GM19452 (cell line): ENCODE results near the gene HTR3D.
"Not testable (repeated sequence)": the region's sequence is repeated elsewhere in the genome, so short reads cannot be mapped to it uniquely, and the experiment has no call there.

Experiments
- ATAC-seq: cut with Tn5 transposase; IDR thresholded peaks from one replicate; pipeline ENCODE4 v1.9.1; 2021; ENCODE audit not compliant: unreplicated experiment

Gene HTR3D, protein sequence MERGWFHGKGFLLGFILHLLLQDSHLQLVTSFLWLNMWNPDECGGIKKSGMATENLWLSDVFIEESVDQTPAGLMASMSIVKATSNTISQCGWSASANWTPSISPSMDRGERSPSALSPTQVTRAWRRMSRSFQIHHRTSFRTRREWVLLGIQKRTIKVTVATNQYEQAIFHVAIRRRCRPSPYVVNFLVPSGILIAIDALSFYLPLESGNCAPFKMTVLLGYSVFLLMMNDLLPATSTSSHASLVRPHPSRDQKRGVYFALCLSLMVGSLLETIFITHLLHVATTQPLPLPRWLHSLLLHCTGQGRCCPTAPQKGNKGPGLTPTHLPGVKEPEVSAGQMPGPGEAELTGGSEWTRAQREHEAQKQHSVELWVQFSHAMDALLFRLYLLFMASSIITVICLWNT

DNA sequence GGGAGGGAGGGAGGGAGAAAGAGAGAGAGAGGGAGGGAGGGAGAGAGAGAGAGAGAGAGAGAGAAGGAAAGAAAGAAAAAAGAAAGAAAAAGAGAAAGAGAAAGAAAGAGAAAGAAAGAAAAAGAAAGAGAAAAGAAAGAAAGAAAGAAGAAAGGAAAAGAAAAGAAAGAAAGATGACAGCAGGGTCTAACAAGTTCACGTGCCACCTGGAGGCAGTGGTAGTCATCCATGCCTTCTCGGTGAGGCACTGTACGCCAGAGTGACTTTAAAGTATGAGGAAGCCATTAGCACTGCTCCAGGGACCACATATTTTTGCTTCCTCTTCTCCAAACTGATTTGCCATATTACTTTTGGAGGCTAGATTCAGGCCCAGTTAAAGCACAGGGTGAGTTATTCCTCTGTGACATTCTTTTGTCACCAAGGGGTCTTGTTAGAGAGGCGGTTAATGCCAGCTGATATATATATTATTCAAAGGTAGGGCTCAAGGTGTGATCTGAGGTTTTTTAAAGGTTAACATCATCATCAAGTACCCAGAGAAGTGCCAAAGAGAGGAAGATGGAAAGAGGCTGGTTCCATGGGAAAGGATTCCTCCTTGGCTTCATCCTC, at the start of gene HTR3D:
TSS of gene HTR3D (plus strand) at position 556 of the 606 bp plus-strand sequence. CDS start at position 556, 0 bp downstream.
- ATAC-seq = no peak

DNA sequence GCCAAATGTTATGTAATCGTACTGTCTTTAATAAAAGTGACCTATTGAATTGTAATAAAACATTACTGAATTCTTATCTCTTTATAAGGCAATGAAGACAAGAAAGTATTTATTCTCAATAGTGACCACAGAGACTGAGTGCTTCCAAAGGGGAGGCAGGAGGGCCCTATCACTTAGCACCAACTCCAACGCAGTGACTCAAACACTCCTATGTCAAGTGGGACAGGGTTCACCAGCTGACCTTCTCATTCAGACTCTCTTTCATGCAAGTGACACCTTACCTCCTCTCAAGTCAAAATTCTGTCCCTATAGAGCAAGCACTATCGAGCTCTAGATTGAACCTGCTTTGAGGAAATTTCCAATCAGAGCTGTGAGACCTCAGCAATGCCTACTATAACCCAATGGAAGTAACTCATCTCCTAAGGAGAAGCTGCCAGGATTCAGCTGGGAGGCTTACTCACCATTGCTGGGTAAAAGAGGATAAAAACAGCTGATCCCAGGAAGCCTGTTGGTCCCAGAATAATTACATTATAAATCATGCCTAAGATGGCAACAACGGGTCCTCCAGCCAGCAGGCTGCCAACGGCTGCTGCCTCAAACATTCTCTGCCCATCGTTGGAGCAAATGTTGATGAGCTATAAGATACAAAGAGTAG, 49.4 kb upstream of the HTR3D start:
- no peak for ATAC-seq

DNA sequence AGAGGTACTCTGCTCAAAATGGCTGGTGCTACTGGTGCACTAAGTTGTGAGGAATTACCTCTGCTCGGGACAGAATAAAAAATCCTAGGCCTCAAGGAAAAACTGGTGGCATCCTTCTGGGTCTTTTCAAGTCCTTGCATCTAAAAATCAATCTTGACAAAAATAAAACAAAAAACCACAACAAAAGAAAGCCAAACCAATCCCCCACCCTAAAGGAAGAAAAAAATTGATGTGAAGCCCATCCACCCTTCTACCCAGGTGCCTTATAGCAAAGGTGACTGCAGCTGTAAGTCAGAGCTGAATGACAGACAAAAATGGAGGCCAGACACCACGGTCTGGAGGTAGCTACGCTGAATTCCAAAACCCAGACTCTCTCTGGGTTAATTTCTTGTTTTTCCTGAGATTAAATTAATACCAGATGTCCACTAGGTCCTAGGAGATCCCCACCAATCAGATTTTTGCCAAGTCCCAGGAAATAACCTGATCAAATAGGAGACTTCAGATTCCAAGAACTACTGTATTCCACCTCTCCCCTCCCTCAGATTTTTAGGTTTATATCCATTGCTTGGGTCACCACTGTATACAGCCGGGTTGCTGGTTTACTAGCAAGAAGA, 47.3 kb upstream of the HTR3D start:
- ATAC-seq = no peak

DNA sequence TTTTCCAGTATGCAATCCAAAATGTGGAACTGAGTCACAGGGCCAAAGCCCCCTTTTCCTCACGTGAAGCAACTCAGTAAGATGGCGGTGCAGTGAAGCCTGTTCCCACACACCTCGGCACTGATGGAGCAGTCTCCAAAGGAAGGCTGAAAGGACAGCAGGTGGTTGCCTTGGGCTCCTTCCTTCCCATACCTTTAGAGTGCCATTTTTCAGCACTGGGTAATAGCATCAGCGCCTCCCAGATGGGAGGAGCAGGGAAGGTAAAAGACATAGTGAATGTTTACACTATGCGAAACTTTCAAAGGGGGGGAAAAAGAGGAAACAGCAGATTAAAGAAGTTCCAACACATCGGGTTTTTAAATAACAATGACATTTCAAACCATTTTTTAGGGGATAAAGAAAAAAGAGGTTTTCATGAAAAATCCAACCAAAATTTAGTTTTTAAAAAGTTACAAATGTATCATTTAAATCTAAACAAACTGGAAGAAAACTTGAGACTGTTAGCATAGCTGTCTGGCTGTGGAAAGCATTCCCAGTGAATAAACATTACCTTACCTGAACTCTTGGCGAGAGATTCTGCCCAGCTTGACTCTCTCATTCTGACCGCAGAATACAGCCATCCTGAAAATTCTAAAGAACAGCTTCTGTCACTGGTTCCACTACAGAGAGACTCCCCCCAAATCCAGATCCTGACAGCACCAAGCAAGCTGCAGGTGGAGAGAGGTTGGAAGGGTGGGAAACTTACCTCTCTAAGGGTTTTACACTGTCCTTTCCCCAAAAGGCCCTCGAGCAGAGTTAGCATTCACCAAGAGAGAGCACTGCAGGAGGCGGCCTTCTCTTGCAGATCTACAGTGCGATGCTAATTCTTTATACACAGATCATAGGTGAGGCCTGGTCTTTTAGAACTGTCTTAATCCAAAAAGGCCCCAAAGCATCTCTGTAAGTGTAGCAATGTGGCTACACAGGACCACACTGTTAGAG, 46.5 kb upstream of the HTR3D start:
- ATAC-seq = no peak

DNA sequence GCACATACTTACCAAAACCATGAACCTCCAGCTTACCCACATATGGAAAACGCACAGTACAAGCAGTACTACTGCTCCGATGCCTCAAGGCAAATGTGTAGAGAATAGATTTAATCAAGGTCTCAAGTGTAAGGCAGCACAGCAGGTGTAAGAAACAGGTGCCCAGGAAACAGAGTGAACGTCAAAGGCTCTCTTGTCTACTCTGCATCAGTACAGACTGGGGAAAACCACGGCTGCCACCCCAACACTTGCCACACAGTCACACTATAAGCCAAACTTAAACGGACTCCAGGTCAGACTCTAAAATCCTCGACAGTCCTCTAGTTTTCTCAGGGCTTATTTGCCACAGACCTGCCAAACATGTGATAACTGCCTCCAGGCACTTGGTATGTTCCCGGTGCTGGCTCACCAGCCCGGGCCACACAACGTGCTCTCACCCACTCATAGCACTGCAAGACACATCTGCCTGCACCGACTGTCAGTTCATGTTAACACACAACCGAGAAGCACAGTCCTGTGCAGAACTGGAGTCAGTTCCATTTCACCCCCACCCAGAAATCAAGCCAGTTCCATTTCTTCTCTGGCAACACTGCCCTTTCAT, 44.4 kb upstream of the HTR3D start:
- ATAC-seq = no peak

DNA sequence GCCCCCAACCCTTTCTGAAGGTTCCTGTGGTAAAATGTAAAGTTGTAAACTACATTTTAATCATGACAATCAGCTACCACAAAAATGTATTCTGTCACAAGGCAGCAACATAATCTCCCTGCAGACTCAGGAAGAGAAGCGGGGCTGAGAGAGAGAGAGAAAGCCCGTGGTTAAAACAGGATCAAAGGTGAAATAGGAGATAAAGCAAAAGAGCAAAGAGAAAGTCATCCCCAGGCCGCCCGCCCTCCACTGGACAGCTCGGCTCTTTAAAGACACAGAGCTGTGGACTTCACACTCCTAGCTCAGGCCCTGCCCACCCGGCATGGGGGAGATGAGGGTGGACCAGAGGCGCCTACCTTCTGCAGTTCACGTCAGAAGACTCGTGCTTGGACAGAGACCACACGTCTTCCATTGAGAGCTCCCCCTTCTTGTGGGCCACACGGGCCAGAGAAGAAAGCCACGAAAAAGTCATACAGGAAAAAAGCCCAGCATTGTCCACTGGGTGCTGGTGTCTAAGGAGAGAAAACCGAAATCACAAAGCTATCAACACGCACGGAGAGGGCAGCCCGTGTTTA, 43.2 kb upstream of the HTR3D start:
- ATAC-seq = no peak

DNA sequence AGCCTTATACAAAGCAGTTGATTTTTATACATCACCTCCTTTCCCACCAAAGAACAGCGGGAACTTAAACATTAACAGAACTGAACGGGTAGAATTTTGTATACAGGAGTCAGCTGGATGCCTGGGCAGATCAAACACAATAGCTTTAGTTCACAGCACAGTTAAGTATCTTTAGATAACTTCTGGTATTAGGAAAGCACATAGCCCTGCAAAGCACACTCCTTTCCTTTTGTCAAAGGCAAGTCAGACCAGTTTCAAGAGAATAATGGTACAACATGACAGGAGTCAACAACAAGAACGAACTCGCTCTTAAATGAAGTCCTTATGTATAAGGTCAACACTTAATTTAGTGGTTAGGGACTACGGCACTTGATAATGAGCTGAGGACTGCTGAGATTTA, 40.1 kb upstream of the HTR3D start:
- ATAC-seq = no peak

DNA sequence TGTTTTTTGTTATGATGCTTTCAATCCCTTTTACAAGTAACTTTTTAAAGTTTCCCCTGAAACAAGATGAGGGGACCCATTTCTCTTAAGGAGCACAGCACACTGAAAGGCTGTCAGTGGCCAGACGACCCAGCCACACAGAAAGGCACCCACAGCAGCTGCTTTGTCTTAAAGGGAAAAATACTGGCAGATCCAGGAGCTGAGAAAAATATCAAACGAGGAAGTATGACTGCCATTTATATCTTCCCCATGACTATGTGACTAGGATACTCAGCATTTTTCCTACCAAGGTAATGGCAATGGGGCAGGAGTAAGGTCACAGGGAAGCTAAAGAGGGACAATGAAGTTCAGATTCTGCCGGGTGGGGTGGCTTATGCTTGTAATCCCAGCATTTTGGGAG, 29.8 kb upstream of the HTR3D start:
- no peak for ATAC-seq

DNA sequence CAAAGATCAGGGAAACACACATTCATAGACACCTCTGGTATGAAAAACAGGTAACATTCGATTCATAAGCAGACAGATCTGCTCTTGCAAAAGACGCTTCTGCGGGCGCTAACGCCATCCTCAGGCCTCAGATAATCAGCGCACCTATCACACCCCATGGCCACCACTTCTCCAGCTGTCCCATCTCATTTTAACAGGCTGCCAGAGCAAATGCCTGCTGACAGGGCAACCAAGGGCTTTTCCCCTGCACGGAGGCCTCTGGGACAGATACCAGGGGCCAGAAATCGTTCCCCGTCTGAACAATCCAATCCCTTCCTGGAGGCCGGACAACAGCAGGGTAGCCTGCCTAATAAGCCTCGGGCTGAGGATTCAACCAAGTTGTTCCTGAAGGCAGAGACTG, 29.1 kb upstream of the HTR3D start:
- ATAC-seq = no peak

DNA sequence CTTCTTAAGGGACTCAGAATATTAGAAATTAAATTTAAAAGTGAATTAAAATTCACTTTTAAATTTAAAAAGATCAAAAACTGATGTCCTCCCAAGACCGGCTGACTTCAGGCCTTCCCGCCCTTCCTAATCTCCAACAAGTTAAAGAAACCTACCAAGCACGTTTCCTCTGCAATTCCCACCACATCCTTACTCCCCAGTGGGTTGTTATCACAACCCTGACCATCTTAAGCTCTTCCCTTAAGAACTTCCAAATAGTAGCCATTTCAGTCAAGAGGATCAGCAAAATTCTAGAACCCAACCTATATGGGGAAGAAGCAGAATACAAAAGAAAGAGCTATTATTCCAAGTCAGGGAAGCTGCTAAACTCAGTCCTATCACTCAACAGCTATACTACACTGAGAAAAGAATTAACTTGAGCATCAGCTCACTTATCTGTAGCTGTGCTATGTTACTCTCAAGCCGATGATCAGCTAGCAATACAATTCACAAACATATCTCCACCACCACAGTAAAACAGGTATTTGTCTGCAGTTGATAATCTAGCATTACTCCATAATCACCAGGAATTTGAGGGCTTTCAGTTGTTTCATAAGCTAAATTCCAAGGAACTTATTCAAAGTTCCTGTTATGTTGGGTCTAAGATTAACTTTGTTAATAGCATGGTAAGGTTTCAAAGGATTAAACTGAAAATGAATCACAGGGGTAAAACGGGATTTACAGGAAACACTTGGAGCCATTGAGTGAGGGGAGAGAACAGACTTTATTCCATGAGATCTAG, 28.2 kb upstream of the HTR3D start:
- ATAC-seq = no peak

DNA sequence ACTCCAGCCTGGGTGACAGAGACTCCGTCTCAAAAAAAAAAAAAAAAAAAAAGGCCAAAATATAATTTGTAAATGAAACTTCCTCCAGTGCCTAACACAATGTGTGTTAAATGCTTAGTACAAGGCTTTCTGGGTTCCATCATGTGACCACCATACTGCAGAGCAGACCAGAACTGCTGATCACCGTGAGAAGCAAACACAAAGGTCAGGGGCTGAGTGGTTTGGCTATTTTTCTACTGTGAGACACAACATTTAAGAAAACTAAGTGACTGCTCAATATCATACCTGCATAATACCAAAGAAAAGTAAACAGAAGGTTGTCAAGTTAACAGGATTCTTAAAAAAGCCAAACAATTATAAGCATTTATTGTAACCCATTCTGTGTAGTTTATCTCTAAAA, 27.1 kb upstream of the HTR3D start:
- no peak for ATAC-seq

DNA sequence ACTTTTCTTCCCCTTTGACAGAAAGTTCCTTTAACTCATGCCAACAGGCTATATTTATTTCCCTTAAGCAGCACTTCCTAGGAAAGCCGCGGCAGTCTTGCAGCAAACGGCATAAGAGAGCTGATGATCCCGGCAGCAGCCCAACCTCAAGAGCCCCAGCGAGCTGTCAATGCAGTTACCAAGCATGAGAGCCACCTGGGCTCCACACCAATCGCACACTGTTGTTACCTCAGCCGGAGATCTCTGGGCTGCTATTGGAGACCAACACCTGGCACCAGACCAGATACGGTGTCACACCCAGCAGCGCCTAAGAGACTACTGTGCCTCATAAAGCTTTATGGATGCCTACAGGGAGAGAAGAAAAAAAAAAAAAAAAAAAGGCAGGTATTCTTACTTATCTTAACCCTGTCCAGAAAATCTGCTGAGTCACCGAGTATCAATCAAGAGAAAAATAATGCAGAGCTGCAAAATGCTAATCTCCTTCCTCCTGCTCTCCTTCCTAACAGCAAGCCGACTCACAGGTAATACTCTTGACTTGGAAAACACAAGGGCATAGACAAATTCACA, 25.5 kb upstream of the HTR3D start:
- no peak for ATAC-seq

DNA sequence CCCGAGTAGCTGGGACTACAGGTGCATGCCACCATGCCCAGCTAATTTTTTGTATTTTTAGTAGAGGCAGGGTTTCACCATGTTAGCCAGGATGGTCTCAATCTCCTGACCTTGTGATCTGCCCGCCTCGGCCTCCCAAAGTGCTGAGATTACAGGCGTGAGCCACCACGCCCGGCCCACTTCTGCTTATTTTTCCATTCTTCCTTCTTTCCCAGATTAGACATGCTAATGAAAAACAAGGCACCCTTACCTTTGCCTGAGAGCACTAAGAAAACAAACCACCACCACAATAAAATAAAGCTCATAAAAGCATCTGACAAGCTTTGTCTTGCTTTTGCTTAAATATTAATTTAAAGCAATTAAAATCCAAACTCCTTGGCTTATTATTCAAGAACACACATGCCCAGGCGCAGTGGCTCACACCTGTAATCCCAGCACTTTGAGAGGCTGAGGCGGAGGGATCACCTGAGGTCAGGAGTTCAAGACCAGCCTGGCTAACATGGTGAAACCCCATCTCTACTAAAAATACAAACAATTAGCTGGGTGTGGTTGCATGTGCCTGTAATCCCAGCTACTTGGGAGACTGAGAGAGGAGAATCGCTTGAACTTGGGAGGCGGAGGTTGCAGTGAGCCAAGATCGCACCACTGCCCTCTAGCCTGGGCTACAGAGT, 24.3 kb upstream of the HTR3D start:
- ATAC-seq = not testable (repeated sequence)

DNA sequence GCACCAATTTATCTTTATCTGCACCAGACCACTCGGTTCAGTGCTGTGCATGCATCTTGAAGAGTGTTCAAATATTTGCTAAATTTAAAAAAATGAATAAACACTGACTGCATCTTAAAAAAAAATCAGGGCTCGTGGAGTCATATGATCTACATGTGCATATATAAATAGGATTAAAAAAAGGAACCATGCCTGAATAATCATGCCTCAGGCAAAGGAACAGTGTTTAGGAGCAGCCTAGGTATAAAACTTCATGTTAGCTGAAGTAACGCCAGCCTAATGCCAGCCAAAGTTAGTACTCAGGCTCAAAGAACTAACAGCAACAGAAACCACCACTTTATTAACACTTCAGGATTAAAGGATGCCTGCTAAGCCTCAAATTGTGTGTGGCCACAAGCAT, 23.4 kb upstream of the HTR3D start:
- ATAC-seq = no peak

DNA sequence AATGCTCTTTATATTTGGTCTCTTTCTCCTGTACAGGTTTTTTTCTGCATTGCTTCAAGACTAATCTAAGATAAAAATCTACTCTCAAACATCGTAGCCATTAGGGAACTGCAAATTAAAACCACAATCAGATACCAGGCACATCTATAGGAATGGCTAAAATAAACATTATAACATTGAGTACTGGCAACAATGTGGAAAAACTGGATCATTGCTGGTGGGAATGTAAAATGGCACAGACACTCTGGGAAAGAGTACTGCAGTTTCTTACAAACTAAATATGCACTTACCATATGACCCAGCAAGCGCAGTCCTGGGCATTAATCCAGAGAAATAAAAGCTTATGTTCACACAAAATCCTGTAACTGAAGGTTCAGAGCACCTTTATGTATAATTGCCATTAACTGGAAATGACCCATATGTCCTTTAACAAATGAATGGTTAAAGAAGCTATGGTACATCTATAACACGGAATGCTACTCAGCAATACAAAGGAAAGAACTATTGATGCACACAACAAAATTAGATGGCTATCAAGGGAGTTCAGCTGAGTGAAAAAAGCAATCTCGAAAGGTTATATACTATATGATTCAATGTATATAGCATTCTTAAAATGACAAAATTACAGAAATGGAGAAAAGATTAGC, 20.2 kb upstream of the HTR3D start:
- ATAC-seq = no peak

DNA sequence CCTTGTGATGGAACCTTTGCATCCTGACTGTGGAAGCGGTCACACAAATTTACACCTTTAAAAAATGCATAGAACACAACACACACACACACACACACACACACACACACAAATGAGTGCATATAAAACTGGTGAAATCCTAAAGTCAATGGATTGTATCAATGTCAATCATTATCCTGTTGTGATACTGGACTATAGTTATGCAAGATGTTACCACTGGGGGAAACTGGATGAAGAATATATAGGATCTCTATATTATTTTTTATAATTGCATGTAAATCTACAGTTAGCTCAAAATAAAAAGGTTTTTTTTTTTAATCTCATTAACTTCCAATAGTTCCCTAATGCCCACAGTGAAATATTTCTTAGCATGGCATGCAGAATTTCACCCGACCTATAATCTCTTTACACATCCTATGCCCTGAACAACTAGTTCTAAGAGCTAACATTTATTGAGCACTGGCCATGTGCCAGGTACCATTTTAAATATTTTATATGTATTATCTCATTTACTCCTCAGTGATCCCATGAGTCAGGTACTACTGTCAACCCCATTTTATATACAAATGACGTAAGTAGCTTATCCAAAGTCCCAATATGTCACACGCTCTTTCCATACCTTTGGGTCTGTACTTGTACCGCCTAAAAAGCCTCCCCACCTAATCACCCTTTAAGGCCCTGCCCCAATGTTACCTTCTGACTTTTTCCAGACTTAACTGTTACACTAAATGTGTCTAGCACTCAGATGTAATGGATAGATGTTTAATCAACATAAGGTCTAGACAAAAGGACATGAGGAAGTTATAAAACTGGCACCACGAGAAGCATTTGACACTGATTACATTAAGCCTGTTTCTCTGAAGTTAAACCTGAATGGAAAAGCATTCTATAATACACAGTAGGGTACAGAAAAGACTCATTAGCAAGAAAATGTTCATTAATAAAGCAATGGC, 19.3 kb upstream of the HTR3D start:
- ATAC-seq = no peak
